HUES6 (cell line): ENCODE data around the gene NUP98.

Source experiments
- H3K27ac ChIP-seq: 2 replicates; pipeline ENCODE4 v1.7.0; 2013; ENCODE audit warnings: low read depth, mild to moderate bottlenecking, low read length, inconsistent platforms
- H3K27me3 ChIP-seq: 2 replicates; pipeline ENCODE4 v1.6.1; 2013; ENCODE audit warnings: low read length; ENCODE audit not compliant: control insufficient read depth, insufficient read depth
- H3K36me3 ChIP-seq: 2 replicates; pipeline ENCODE4 v1.6.1; 2013; ENCODE audit warnings: low read length; ENCODE audit not compliant: control insufficient read depth, insufficient read depth
- H3K4me1 ChIP-seq: 2 replicates; pipeline ENCODE4 v1.6.1; 2013; ENCODE audit warnings: low read length; ENCODE audit not compliant: control insufficient read depth, insufficient read depth
- H3K4me3 ChIP-seq: 2 replicates; pipeline ENCODE4 v1.5.1; 2013; ENCODE audit warnings: low read depth, low read length
- H3K9ac ChIP-seq: one replicate; pipeline ENCODE4 v1.6.1; 2013; ENCODE audit warnings: mild to moderate bottlenecking, low read length
- H3K9me3 ChIP-seq: 2 replicates; pipeline ENCODE4 v1.6.1; 2013; ENCODE audit warnings: low read depth, low read length; ENCODE audit not compliant: control insufficient read depth, insufficient read depth

Gene NUP98

GRCh38 chr11:3732671-3733436 is 64.5 kb downstream of the NUP98 start:
- Histone ChIP-seq H3K27me3 (no peaks in the 10 kb centered on the region), H3K4me3 (no peak overlapping the region), H3K27ac (no peak overlapping the region), H3K9ac (no peak overlapping the region), H3K36me3 (peaks cover 97% of the 10 kb centered on the region), H3K9me3 (no peaks in the 10 kb centered on the region), H3K4me1 (no peaks in the 10 kb centered on the region)

- Histone ChIP-seq H3K4me3 (no peak overlapping the region), H3K9ac (no peak overlapping the region), H3K27ac (no peak overlapping the region), H3K36me3 (peaks cover 93% of the 10 kb centered on the region), H3K4me1 (no peaks in the 10 kb centered on the region), H3K27me3 (no peaks in the 10 kb centered on the region), H3K9me3 (no peaks in the 10 kb centered on the region)
Measured at GRCh38 chr11:3723014-3723708, 74.2 kb downstream of the NUP98 start.

GRCh38 chr11:3722100-3722499 is 75.3 kb downstream of the NUP98 start:
- no peak overlapping the region for H3K27ac ChIP-seq
- no peak overlapping the region for H3K9ac ChIP-seq
- H3K36me3 ChIP-seq = peaks cover 93% of the 10 kb centered on the region
- no peaks in the 10 kb centered on the region for H3K27me3 ChIP-seq
- no peak overlapping the region for H3K4me3 ChIP-seq
- H3K4me1 ChIP-seq = no peaks in the 10 kb centered on the region
- H3K9me3 ChIP-seq = no peaks in the 10 kb centered on the region

- Histone ChIP-seq H3K4me1 (no peaks in the 10 kb centered on the region), H3K9me3 (no peaks in the 10 kb centered on the region), H3K36me3 (peaks cover 97% of the 10 kb centered on the region), H3K27me3 (no peaks in the 10 kb centered on the region), H3K4me3 (no peak overlapping the region), H3K27ac (no peak overlapping the region), H3K9ac (no peak overlapping the region)
Measured at GRCh38 chr11:3720997-3721396, 76.4 kb downstream of the NUP98 start.

GRCh38 chr11:3712274-3712673 is 85.1 kb downstream of the NUP98 start:
- Histone ChIP-seq H3K9me3 (no peaks in the 10 kb centered on the region), H3K4me3 (no peak overlapping the region), H3K27ac (no peak overlapping the region), H3K4me1 (peaks cover 13% of the 10 kb centered on the region), H3K27me3 (no peaks in the 10 kb centered on the region), H3K36me3 (peaks cover 93% of the 10 kb centered on the region), H3K9ac (no peak overlapping the region)

- Histone ChIP-seq H3K4me1 (peaks cover 13% of the 10 kb centered on the region), H3K27me3 (no peaks in the 10 kb centered on the region), H3K9ac (no peak overlapping the region), H3K4me3 (no peak overlapping the region), H3K27ac (0 out of 2 replicates have a peak overlapping the region, but pooled peaks have one; percentile 35), H3K9me3 (no peaks in the 10 kb centered on the region), H3K36me3 (peaks cover 93% of the 10 kb centered on the region)
Measured at GRCh38 chr11:3710485-3711259, 86.7 kb downstream of the NUP98 start.

- no peak overlapping the region for H3K9ac ChIP-seq
- H3K36me3 ChIP-seq = peaks cover 93% of the 10 kb centered on the region
- H3K27ac ChIP-seq = 0 out of 2 replicates have a peak overlapping the region, but pooled peaks have one; percentile 35
Measured at GRCh38 chr11:3709977-3710376, 87.4 kb downstream of the NUP98 start.

GRCh38 chr11:3707176-3707575 is 90.2 kb downstream of the NUP98 start:
- Histone ChIP-seq H3K27ac (no peak overlapping the region), H3K4me3 (no peak overlapping the region), H3K4me1 (peaks cover 13% of the 10 kb centered on the region), H3K9ac (no peak overlapping the region), H3K27me3 (no peaks in the 10 kb centered on the region), H3K9me3 (no peaks in the 10 kb centered on the region), H3K36me3 (peaks cover 92% of the 10 kb centered on the region)

More at GRCh38 chr11:3709977-3710376, 87.4 kb downstream of the NUP98 start:
- Histone ChIP-seq H3K4me3 (peak overlapping the region; percentile 19; the same call in 1 of the 2 replicates), H3K9me3 (no peaks in the 10 kb centered on the region), H3K27me3 (no peaks in the 10 kb centered on the region), H3K4me1 (peaks cover 13% of the 10 kb centered on the region)

GRCh38 chr11:3703383-3703782 is 94.0 kb downstream of the NUP98 start:
- Histone ChIP-seq H3K4me1 (no peaks in the 10 kb centered on the region), H3K4me3 (no peak overlapping the region), H3K9ac (no peak overlapping the region), H3K36me3 (peaks cover 96% of the 10 kb centered on the region), H3K27ac (no peak overlapping the region), H3K9me3 (no peaks in the 10 kb centered on the region), H3K27me3 (no peaks in the 10 kb centered on the region)

- Histone ChIP-seq H3K36me3 (peaks cover 96% of the 10 kb centered on the region), H3K27ac (no peak overlapping the region), H3K4me3 (no peak overlapping the region)
Measured at GRCh38 chr11:3700910-3701309, 96.4 kb downstream of the NUP98 start.

GRCh38 chr11:3700410-3700809 is 96.9 kb downstream of the NUP98 start:
- Histone ChIP-seq H3K9me3 (no peaks in the 10 kb centered on the region), H3K27me3 (no peaks in the 10 kb centered on the region), H3K9ac (no peak overlapping the region), H3K27ac (no peak overlapping the region), H3K36me3 (peaks cover 96% of the 10 kb centered on the region), H3K4me1 (no peaks in the 10 kb centered on the region), H3K4me3 (no peak overlapping the region)

More at GRCh38 chr11:3700910-3701309, 96.4 kb downstream of the NUP98 start:
- no peaks in the 10 kb centered on the region for H3K4me1 ChIP-seq
- H3K27me3 ChIP-seq = no peaks in the 10 kb centered on the region
- H3K9me3 ChIP-seq = no peaks in the 10 kb centered on the region
- no peak overlapping the region for H3K9ac ChIP-seq
